GM12872 (cell line): ENCODE measurements around the gene BRD1.

Experiments used
- CTCF ChIP-seq: IDR thresholded peaks from 3 replicates; pipeline ENCODE4 v1.5.1; 2011; ENCODE audit warnings: low read depth, mild to moderate bottlenecking, low read length, moderate library complexity; ENCODE audit not compliant: insufficient read depth

Gene BRD1

GRCh38 chr22:49755631-49756001 is 72.1 kb downstream of the BRD1 start:
- TF ChIP-seq CTCF: no peak

- no peak for TF ChIP-seq CTCF
Observed at GRCh38 chr22:49754696-49755630, 72.7 kb downstream of the BRD1 start.

DNA sequence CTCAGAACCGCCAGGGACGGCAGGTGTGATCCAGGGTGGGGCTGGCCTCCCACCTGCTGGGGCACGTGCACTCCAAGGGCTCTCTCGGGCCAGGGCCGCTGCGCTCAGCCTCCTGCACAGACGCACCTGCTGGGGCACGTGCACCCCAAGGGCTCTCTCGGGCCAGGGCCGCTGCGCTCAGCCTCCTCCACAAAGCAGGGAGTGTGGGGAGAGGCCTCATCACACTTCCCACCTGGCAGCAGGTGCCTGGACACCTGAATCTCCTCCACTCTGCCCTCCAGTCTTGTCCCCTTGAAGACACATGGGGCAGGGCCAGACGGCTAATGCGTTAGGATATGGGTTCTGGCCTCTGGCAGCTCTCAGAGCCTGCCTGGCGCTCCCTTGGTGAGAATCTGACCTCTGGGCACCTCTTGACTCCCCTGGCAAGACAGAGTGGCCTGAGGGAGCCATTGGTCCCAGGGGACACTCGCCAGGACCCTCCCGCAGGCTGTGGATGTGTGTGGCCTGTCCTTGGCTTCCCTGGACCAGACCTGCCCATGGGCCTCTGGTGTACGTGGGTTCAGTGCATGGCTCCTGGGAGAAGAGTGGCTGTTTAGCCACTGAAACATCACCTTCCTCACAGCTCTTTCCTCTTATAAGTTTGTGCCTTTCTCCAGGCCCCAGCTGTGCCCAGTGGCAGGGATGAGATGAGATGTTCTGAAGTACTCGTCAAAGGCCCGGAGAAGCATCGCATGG is 73.5 kb downstream of the BRD1 start:
- no peak for TF ChIP-seq CTCF

GRCh38 chr22:49753276-49753890 is 74.3 kb downstream of the BRD1 start:
- TF ChIP-seq CTCF: no peak

- no peak for TF ChIP-seq CTCF
Observed at GRCh38 chr22:49752598-49753091, 75.0 kb downstream of the BRD1 start.

- no peak for TF ChIP-seq CTCF
Observed at GRCh38 chr22:49751966-49752597, 75.6 kb downstream of the BRD1 start.

- no peak for TF ChIP-seq CTCF
Observed at GRCh38 chr22:49751318-49751965, 76.2 kb downstream of the BRD1 start.
